ENCODE measurements around the gene VPS35L. TPM values are rescaled to one million over a fixed set of nuclear protein-coding genes. Genes with fewer than 3 reads are reported as not detected.

The VPS35L gene
- total RNA-seq, 1 donor from 2014 or later: 6.8 TPM

GRCh38 chr16:19515757-19516156, 39.7 kb upstream of the VPS35L start:
- no peak for TF ChIP-seq CTCF (IDR thresholded peaks at IDR 0.05; ENCODE audit: insufficient read depth, low read length, severe bottlenecking)
- Histone ChIP-seq H3K27me3 (ENCODE audit: control insufficient read depth, insufficient read depth, low read length) (no peaks in the 10 kb centered on the region), H3K4me3 (ENCODE audit: low read depth, low read length) (no peak overlapping the region), H3K36me3 (ENCODE audit: control insufficient read depth, insufficient read depth, low read length) (no peaks in the 10 kb centered on the region)
- FAIRE-seq: no peak
- DNase-seq (ENCODE audit: low read depth): peak; percentile 40

DNA sequence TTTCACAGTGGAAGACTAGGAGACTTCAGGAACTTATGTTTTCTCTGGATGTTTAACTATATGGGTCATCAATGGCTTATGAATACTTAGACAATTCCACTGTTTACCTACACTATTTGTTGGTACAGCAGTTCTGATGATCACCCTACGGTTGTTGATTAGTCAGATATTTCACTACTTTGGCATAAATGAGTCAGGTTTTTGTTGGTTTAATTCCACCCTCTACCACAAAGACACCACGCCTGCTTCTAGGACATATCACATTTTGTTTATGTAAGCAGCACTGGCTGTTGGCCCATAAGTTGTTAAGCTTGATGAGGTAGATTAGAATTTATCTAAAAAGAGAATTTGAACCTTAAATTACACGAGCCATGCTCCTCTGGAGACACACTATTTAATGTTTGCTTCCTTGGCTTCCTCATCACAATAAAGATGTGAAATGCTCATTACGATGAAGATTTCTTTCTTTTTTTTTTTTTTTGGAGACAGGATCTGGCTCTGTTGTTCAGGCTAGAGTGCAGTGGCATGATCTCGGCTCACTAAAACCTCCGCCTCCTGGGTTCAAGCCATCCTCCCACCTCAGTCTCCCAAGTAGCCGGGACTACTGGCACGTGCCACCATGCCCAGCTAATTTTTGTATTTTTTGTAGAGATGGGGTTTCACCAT, 37.9 kb upstream of the VPS35L start:
- no peak for TF ChIP-seq CTCF (IDR thresholded peaks at IDR 0.05; ENCODE audit: insufficient read depth, low read length, severe bottlenecking)
- Histone ChIP-seq H3K36me3 (ENCODE audit: control insufficient read depth, insufficient read depth, low read length) (no peaks in the 10 kb centered on the region), H3K4me3 (ENCODE audit: low read depth, low read length) (no peak overlapping the region), H3K27me3 (ENCODE audit: control insufficient read depth, insufficient read depth, low read length) (no peaks in the 10 kb centered on the region)
- no peak for FAIRE-seq
- peak; percentile 98 for DNase-seq (ENCODE audit: low read depth)

DNA sequence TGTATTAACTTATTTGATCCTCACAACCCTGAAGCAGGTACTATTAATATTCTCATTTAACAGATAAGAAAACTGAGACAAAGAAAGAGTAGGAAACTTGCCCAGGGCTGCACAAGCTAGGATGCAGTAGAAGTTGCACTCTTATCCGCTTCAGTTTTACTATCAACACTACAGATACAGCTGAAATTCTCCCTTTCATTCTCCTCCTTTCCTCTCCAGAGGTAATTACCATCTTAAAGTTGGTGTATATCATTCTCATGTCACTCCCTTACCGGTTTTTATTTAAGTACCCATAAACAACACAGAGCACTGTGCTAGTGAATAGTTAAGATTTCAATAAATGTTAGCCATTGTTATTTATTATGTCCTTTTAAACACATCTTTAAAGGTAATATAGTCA, 37.1 kb upstream of the VPS35L start:
- DNase-seq (ENCODE audit: low read depth) (no peak), FAIRE-seq (no peak)
- H3K4me3 ChIP-seq (ENCODE audit: low read depth, low read length): no peak overlapping the region
- H3K27me3 ChIP-seq (ENCODE audit: control insufficient read depth, insufficient read depth, low read length): no peaks in the 10 kb centered on the region
- no peak for TF ChIP-seq CTCF (IDR thresholded peaks at IDR 0.05; ENCODE audit: insufficient read depth, low read length, severe bottlenecking)
- no peaks in the 10 kb centered on the region for H3K36me3 ChIP-seq (ENCODE audit: control insufficient read depth, insufficient read depth, low read length)

- no peaks in the 10 kb centered on the region for H3K36me3 ChIP-seq (ENCODE audit: control insufficient read depth, insufficient read depth, low read length)
- no peak for FAIRE-seq
- H3K27me3 ChIP-seq (ENCODE audit: control insufficient read depth, insufficient read depth, low read length): no peaks in the 10 kb centered on the region
- H3K4me3 ChIP-seq (ENCODE audit: low read depth, low read length): peak overlapping the region; percentile 84
- DNase-seq (ENCODE audit: low read depth): peak; percentile 65
- TF ChIP-seq CTCF (IDR thresholded peaks at IDR 0.05; ENCODE audit: insufficient read depth, low read length, severe bottlenecking): no peak
These were observed 34.6 kb upstream of the VPS35L start for GRCh38 chr16:19520861-19521331.

DNA sequence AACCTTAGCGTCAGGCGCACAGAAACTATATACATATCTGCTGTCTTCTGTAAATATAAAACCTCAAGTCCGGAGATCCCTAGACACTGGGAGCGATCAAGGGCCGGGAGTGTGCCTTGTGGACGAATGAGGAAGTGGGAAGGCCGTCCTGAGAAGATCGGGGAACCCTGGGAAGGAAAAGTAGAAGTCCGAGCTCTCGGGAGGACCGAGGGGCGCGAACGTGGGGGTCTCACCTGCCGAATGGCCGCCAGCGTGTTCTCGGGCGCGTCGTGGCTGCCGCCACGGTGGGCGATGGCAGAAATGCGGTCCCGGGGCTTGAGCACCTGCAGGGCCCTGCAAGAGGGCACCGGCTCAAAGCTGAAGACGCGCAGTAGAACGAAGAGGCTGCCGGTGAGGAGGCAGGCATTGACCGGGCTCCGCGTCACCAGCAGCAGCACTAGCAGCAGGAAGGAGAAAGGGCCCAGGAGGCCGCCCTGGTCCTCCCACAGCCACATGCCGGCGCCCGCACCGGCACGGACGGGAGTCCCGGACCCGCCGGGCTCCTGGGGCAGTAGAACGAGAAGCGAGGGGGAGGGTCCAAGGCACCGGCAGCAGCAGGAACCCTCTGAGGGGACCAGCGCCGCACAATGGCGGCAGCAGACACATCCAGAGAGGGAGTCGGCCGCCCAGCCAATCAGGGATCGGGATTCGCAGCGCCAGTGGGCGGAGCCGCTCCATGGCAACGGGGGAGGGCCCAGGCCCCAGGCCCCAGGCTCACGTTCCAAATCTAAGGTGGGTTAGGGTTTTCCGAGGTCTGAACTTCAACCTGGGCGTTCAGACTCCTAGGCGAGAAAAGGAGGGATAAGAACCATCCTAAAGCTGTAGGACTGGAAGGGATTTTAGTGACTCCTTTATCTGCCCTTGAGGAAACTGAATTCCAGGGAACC, 33.8 kb upstream of the VPS35L start, which contains the start of gene GDE1:
Gene GDE1, minus strand, starts transcription at position 628 of the 926 bp plus-strand sequence. Its CDS starts 134 bp downstream, at position 494.
- no peaks in the 10 kb centered on the region for H3K36me3 ChIP-seq (ENCODE audit: control insufficient read depth, insufficient read depth, low read length)
- DNase-seq (ENCODE audit: low read depth) (peak; percentile 75), FAIRE-seq (no peak)
- peak within 1 kb of the TSS; percentile 84 for H3K4me3 ChIP-seq (ENCODE audit: low read depth, low read length)
- TF ChIP-seq CTCF (IDR thresholded peaks at IDR 0.05; ENCODE audit: insufficient read depth, low read length, severe bottlenecking): peak; percentile 46
- no peaks in the 10 kb centered on the region for H3K27me3 ChIP-seq (ENCODE audit: control insufficient read depth, insufficient read depth, low read length)

Measured in bronchial epithelial cell (primary cell).